Left colon (tissue), 2 donors: ENCODE data around the gene FAM120B. TPM values are rescaled to one million over a fixed set of nuclear protein-coding genes. Genes with fewer than 3 reads are reported as not detected.
"Not testable (repeated sequence)": the region's sequence is repeated elsewhere in the genome, so short reads cannot be mapped to it uniquely, and the experiment has no call there.

ENCODE experiments used
- ATAC-seq: fragments of 200-7000 bp; cut with Tn5 transposase; one replicate; pipeline ENCODE4 v1.9.1; 2020; ENCODE audit warnings: mild to moderate bottlenecking, moderate library complexity
- DNase-seq, 2 donors: peaks; one replicate each; pipeline ENCODE4 v3.0.0-alpha.2; 2020
- intact Hi-C, 2 donors: fragments of 100-400 bp; cut with DNase I in 1 of 2; cut with micrococcal nuclease in 1 of 2; formaldehyde crosslinking; loops; one replicate each; pipeline versions ENCODE4 v1.11.2 to v1.14.0; 2022; cut with DNase I, micrococcal nuclease
- long read RNA-seq: library from polyadenylated mRNA; unstranded; transcript quantifications from one replicate; pipeline ENCODE4 v2.0.0, GENCODE V29; 2021
- total RNA-seq, 2 donors: library from RNA; stranded (reverse); fragmentation: NEBNext Ultra II Directional; extraction: Animal tissue kit (Norgen Biotek cat#: 25700); gene quantifications; one replicate each; pipeline ENCODE4 v1.2.1, GENCODE V29; 2021
- donor health status: DM: no; HTN: no; CAD: no.
- donor health status: DM: yes; HTN: yes; CAD: no.

FAM120B gene, protein sequence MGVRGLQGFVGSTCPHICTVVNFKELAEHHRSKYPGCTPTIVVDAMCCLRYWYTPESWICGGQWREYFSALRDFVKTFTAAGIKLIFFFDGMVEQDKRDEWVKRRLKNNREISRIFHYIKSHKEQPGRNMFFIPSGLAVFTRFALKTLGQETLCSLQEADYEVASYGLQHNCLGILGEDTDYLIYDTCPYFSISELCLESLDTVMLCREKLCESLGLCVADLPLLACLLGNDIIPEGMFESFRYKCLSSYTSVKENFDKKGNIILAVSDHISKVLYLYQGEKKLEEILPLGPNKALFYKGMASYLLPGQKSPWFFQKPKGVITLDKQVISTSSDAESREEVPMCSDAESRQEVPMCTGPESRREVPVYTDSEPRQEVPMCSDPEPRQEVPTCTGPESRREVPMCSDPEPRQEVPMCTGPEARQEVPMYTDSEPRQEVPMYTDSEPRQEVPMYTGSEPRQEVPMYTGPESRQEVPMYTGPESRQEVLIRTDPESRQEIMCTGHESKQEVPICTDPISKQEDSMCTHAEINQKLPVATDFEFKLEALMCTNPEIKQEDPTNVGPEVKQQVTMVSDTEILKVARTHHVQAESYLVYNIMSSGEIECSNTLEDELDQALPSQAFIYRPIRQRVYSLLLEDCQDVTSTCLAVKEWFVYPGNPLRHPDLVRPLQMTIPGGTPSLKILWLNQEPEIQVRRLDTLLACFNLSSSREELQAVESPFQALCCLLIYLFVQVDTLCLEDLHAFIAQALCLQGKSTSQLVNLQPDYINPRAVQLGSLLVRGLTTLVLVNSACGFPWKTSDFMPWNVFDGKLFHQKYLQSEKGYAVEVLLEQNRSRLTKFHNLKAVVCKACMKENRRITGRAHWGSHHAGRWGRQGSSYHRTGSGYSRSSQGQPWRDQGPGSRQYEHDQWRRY
- total RNA-seq = 10 to 100 TPM; 30.3 to 31.1 TPM
- long read RNA-seq, full-length matches to known transcripts = 46 of 77 reads
- long read RNA-seq, partial matches to known transcripts = 14 of 77 reads
- long read RNA-seq, other reads (novel, unspliced or antisense) = 17 of 77 reads

DNA sequence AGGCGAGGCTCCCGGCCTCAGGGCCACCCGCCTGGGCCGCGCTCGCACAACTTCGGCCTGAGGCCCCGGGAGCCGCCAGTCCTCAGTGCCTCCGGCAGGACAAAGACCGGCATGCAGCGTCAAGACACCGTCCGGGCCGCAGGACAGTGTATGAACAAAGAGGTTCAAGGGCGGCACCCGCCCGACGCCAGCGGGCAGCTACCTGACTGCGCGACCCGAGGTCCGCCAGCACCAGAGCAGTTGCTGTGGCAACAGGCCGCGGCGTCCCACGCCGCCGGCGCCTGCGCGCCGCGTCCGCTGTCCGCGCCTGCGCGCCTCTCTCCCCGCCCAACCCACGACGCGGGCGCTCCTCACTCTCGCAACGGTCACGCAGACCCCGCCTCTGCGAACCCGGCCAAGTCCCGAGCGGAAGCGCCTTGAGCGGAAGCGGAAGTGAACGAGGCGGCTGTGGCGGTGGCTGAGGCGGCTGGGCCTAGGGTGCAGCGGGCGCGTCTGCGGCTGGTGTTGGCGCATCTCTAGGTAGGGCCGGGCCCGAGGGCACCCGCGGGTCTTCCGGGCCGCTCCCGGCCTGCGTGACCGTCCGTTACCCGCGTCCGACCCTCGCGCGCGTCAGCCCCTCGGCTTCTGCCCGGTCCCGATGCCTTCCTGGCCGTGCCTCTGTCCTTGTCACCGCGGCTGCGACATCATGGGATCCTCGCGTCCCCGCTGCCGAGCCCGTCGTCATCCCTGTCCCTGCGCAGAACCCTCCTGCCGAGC, at the start of gene FAM120B:
TSS of gene FAM120B (plus strand) at position 435 of the 756 bp plus-strand sequence. CDS start 10,633 bp downstream, outside the sequence.
- intact Hi-C loops = no loop called here
- ATAC-seq (peak; percentile 96), DNase-seq (peak; percentile 97 to 98)

DNA sequence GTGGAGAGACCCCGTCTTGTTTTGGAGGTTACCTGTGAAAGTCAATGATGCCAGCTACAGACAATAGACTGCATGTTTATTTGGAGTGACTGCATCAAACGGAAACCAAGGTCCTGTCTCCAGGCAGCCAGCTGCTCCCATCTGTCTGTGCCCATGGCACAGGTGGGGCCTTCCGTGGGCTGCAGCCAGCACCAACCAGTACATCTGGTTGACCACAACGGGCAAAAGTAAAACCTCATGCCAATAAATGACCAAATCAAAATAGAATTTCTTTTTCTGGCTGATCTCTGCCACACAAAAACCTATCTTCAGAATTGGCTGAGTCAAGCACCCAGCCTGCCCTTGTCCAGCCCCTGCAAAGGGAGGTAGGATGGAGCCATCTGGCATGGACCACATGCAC, 49.2 kb upstream of the FAM120B start:
- DNase-seq (no peak), ATAC-seq (no peak)
- intact Hi-C loops = no loop called here

DNA sequence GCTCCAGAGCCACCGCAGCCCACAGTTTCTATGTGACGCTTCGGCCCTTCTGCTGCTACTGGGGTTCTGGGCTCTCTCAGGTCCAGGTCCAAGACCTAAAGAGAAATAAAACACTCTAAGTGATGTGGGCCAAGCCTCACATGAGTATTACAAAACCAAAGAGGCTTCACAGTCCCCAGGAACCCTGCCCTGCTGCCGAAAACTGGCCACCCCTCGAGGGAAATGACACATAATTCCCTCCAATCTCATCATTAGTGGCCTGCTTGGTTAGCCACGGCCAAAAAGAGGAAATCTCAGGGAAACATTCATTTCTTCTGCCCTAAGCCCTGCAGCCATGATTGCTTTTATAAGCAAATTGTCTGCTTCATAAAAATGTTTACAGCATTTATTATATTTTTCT, 48.2 kb upstream of the FAM120B start:
- peak in 1 of 2 donors; percentile 11 for DNase-seq
- ATAC-seq = no peak
- intact Hi-C loops = no loop called here

DNA sequence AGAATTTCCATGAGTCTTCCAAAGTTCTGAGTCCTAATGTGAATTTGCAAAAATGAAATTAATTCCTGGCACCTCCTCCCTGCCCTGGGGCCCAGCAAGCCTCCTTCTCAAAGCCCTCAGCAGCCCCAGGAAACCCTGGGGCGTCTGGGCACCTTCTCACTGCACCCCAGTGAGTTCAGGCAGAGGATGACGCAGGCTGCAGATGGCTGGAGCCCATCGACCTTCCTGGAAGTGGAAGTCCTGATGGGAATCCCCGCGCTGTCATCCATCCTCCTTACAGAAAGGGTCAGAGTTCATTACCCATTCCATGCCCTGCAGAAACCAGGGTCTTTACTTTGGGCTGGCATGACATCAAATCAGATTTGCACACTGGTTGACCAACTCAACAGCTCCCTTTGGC, 47.3 kb upstream of the FAM120B start:
- DNase-seq = peak in 1 of 2 donors; percentile 5
- intact Hi-C loops = no loop called here
- no peak for ATAC-seq

DNA sequence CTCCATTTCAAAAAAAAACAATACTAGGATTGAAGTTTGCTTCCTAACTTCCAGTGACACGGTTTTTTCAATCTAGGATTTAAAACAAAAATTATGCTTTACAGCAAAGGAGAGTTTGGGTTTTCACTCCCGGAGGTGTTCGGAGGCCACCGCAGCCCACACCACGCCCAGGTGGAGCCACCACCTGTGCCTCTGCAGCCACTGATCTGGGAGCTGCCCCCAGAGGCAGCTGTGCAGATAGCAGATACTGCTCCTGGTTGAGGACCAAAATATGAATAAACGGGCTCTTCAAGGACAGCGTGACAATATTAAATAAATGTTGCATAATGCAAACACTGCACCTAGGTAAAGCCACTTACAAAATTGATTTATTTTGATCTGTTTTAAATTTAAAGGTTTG, 45.9 kb upstream of the FAM120B start:
- DNase-seq (peak in 1 of 2 donors; percentile 12), ATAC-seq (peak; percentile 20)
- intact Hi-C loops = no loop called here

DNA sequence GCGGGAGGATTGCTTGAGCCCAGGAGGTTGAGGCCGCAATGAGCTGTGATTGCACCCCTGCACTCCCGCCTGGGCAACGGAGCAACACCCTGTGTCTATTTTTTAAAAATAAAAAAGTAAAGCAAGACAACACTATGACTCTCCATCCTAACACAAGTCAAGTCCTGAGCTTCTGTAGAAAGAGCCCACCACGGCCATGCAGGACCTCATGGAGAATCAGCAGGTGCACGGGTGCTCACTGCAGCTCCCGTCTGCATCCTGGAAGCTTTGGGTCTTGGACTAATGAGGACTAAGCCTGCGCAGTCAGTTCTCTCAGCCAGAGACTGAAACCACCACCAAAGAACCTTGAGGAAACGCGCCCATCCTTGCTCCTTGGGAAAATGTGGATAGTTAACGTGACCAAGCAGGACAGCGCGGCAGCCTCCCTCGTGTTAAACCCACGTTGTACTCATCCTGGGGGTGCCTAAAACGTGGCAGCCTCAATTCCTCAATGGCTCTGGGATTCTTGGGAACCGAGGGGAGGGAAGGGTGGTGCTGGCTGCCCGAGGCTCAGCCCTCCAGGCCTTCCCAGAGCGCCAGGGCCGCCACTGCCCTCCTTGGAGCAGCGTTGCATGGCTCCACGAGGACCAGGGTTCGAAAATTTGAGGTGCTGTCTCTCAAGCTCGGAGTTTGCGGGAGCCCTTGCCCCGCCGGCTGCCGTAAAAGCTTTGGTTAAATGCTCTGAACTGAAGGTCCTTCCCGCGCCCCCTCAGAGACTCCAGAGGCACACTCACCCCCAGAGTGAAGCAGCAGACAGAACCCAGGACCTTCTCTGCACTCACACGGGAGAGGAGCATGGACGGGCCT, 44.7 kb upstream of the FAM120B start:
- DNase-seq (peak in 1 of 2 donors; percentile 11), ATAC-seq (no peak)
- intact Hi-C loops = no loop called here

DNA sequence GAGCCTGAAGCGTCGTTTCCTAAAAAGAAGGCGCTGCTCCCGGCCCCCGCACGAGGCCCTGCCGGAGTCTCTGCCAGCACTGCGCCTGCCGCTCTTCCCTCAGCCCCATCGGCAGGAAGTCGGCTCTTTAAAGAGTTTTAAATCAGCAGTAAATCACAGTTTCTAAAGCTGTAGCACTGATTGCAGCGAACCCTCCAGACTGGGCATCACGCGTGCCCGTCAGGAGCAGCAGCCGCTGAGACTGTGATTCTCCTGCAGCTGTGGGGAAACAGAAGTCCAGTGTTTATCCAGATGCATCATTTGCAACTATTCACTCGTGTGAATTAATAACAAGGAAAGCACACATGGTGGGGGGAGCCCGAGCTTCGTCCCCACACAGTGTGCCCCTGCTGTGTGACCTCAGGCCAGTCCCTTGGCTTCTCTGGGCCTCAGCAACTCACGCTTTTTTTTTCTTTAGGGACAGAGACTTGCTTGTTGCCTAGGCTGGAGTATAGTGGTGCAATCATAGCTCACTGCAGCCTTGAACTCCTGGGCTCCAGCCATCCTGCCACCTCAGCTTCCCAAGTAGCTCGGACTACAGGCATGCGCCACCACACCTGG, 44.0 kb upstream of the FAM120B start:
- DNase-seq (no peak), ATAC-seq (no peak)
- intact Hi-C loops = no loop called here

DNA sequence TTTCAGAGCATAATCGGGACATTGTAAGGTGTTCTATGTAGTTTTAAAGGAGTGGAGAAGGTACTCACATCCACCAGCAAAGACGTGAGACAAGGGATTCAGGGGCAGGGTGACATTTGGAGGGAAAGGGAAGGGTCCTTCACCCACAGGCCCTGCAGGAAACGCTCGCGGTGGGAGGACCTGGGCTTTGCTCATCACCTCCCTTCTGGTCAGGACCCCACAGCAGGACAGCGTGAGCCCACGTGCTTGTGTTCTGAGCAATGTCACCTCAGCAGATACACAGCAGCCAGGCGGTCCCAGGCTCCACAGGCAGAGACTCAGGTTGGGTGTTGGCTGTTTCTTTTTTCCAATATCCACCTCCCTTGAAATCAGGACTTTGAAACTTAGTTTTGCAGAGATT, 43.1 kb upstream of the FAM120B start:
- intact Hi-C loops = no loop called here
- ATAC-seq = no peak
- DNase-seq = no peak

DNA sequence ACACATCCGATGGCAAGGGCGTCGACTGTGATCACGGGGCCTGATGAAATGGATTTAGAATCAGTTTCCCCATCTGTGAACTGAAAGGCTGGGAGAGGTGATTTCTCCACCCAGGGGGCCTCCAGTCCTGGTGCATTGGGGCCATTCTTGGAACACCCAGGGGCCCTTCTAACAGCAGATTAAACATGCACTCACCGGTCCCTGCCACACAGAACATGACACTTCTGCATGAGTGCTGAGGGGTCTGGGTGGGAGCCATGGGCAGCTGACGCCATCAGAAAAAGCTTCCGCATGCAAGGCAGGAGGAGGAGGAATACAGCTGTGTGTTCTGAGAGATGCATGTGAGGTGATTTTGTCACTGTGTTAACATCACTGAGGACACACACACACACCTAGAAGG, 42.5 kb upstream of the FAM120B start:
- intact Hi-C loops = no loop called here
- no peak for ATAC-seq
- DNase-seq = no peak

DNA sequence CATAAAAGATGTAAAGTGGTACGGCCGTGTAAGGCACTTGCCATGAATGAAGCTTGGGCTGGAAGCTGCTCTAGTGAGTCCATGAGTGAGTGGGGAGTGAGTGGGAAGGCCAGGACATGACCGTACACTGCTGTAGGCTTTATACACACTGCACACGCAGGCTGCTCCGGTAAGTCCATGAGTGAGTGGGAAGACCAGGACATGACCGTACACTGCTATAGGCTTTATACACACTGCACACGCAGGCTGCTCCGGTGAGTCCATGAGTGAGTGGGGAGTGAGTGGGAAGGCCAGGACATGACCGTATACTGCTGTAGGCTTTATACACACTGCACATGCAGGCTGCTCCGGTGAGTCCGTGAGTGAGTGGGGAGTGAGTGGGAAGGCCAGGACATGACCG, 41.9 kb upstream of the FAM120B start:
- ATAC-seq, DNase-seq, intact Hi-C loops: not testable (repeated sequence)

DNA sequence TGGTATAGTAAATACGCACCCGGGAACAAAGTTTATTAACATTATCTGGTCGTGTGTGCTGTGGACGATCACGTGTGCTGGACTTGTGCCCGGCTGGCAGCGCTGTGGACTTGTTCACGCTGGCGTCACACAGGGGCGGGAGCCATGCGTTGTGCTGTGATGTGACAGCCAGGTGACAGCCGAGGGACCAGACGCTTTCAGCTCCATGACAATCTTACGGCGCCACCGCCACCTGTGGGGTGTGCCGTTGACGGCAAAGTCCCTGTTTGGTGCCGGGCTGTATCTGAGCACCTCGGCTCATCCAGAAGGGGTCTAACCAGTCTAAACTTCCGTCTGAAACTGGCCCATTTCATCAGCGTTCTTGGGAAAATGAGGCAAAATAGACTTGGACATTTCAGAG, 40.9 kb upstream of the FAM120B start:
- intact Hi-C loops = no loop called here
- DNase-seq (peak; percentile 86 to 88), ATAC-seq (peak; percentile 90)

DNA sequence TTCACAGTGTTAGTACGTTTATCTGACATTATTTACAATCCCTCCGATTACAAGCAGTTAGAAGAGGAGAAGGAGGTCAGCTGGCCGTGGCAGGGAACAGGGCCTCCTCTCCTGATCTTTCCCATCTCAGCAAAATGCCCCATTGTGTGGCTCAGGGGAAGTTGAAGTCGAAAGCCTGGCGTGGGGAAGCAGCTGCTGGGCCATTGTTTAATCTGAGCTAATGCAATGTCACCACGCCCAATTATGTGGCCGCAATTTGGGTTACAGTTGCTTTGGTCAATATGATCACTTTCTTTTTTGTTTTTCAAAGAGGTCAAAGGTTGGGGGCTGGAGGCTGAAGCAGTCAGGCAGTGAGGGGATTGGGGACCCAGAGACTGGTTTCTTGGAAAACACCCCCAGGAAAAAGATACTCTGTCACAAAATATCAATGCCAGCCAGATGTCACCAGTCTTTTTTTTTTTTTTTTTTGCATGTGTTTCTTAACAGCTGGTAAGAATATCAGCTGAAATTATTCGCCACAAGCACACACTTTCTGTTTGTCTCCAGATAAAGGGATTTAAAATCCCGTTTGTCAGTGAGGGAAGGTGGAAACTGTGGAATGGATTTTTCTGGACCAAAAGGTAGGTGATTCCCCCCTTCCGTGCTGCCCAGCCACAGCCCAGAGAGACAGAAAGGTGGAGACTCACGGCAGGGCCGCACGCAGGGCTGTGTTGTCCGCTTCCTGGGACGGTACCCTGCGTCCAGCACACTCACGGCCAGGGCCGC, 40.3 kb upstream of the FAM120B start:
- DNase-seq = peak; percentile 57 to 58
- intact Hi-C loops = no loop called here
- peak; percentile 50 for ATAC-seq

DNA sequence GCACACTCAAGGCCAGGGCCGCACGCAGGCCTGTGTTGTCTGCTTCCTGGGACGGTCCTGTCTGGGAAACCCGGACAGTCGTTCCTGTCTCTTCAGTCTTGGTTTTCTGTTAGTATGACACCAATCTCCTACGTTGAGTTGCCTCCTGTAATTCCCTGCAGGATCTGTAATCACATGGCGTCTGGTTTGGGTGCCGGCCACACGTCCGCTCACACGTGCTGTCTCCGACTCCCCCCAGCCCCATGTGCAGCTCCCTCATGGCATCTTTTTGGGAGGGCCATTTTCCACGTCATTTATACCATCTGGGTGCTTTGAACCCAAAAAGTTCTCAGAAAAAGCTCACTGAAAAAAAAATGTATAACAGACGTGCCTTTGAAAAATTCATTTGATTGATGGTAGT, 38.9 kb upstream of the FAM120B start:
- intact Hi-C loops = no loop called here
- DNase-seq (no peak), ATAC-seq (no peak)

DNA sequence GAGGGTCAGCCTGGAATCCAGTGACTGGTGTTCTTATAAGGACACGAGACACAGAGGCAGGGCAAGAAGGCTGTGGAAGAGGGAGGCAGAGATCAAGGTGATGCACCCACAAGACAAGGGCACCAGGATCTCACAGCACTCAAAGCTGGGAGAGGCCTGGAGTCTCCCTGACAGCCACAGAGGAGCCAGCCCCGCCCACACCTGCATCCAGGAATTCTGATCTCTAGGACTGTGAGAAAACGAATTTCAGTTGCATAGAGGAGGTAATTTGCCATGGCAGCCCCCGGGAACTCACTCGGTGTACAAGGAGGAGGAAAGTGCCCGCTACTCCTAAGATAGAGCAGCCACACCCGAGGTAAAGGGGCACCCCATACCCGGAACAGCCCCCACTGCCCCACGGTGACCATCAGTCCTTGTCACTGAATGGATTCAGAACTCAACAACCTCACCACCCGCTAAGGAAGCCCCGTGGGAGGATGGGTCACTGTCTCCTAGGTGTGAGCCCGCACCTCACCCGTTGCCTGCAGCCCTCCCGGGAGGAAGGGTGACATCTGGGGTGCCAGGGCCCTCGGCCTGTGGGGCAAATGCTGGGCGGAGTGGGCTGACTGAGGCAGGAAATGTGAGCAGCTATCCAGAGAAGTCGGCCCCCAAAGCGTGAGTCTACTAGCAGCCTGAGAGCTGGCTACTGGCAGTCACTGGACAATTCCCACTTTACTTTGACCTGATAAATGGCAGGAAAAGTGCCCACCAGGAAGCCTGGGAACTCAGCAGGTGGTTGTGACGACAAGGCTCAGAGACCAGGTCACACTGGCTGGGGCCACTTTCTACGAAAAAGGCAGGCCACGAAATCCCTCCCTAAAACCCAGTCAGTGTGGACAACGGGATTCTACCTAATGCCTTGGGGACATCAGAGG, 38.1 kb upstream of the FAM120B start:
- DNase-seq (no peak), ATAC-seq (peak; percentile 25)
- intact Hi-C loops = no loop called here

DNA sequence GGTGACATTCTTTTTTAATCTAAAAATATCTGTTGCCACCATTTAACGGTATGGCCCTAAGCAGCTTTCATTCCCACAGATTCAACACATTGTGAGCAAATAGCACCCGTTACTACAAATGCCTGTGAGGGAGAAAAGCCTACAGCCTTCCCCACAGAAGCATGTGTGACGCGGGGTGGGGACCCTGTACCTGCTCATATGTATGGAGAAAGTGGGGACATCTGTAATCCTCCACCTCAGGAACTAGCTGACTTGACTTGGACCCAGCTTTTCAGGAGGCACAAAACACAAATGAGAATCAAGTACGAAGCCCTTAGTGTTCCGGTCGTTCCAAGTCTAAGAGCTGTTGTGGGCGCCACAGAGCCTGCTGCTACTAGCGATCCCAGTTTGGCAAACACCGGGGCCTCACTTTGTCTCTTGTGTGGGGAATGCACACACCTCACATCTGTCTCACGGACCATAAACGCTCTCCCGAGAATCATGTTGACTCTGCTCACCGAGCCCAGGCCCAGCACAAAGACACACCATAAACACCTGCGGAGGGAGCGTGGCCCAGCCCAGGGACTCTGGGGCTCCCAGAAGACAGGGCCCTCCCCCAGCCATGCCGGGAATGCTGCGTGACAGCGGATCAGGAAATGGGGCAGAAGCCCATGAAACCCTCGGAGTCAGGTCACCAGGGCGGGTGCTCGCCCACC, 37.3 kb upstream of the FAM120B start:
- intact Hi-C loops = no loop called here
- DNase-seq (peak; percentile 71 to 77), ATAC-seq (peak; percentile 78)
